ENCODE measurements around the gene NRDE2. TPM values are rescaled to one million over a fixed set of nuclear protein-coding genes. Genes with fewer than 3 reads are reported as not detected.

Gene NRDE2
- total RNA-seq, 1 experiment from 2014 or later = 12.1 TPM

GRCh38 chr14:90287791-90288190 is 44.0 kb downstream of the NRDE2 start (continued):
- TF ChIP-seq JUN (CRISPR knock-in tag; IDR thresholded peaks at IDR 0.05) (no peak), IRF2 (CRISPR knock-in tag; IDR thresholded peaks at IDR 0.05; ENCODE audit: borderline replicate concordance, low read depth) (no peak)

DNA sequence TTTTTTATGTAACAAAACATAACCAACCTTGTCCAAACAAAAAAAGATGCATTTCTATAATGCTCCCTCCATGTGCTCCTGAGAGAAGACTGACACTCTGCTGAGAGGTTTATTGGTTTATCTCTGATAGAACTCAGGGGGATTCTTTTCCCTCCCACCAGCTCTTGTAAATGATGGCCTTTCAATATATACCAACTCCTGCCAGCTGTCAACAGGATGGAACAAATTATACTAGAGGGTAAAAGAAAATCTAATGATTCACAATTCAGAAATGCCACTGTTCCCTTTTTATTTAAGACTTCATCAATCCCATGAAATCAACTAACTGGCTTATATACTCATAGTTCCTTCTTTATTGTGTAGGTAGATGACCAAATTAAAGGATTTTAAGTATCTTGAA is 50.0 kb downstream of the NRDE2 start:
- POLR2A ChIA-PET = no interaction called here
- no peak for ATAC-seq
- 0 out of 2 replicates have a peak overlapping the region, but pooled peaks have one; percentile 23 for H3K27ac Mint-ChIP-seq

More for the DNA sequence above, 50.0 kb downstream of the NRDE2 start:
- H3K4me3 Mint-ChIP-seq = no peak overlapping the region
- no peaks in the 10 kb centered on the region for H3K27me3 Mint-ChIP-seq (ENCODE audit: low read depth)
- CTCF ChIA-PET = interaction anchor here (1.2 kb wide), 1 partner anchor 9 kb away, joined by 3 read pairs; no protein-coding TSS in a partner anchor
- no peak for DNase-seq (ENCODE audit: low spot score)
- H3K4me1 Mint-ChIP-seq = no peaks in the 10 kb centered on the region
- TF ChIP-seq ATF1 (CRISPR knock-in tag; IDR thresholded peaks at IDR 0.05) = no peak
- TF ChIP-seq STAT6 (CRISPR knock-in tag; conservative IDR thresholded peaks at IDR 0.05; ENCODE audit: low read depth) = no peak
- no peak for TF ChIP-seq ZBTB21 (CRISPR knock-in tag; IDR thresholded peaks at IDR 0.05; ENCODE audit: borderline replicate concordance)
- TF ChIP-seq TEAD4 (CRISPR knock-in tag; IDR thresholded peaks at IDR 0.05) = no peak
- TF ChIP-seq OVOL2 (CRISPR knock-in tag; IDR thresholded peaks at IDR 0.05; ENCODE audit: borderline replicate concordance) = no peak
- no peak for TF ChIP-seq HMGXB4 (CRISPR knock-in tag; IDR thresholded peaks at IDR 0.05)
- no peak for TF ChIP-seq NFATC4 (CRISPR knock-in tag; IDR thresholded peaks at IDR 0.05)
- TF ChIP-seq, protein P1, sequence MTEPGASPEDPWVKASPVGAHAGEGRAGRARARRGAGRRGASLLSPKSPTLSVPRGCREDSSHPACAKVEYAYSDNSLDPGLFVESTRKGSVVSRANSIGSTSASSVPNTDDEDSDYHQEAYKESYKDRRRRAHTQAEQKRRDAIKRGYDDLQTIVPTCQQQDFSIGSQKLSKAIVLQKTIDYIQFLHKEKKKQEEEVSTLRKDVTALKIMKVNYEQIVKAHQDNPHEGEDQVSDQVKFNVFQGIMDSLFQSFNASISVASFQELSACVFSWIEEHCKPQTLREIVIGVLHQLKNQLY (CRISPR knock-in tag; IDR thresholded peaks at IDR 0.05) = no peak
- no peak for TF ChIP-seq RORB (CRISPR knock-in tag; IDR thresholded peaks at IDR 0.05)
- TF ChIP-seq, protein P2, sequence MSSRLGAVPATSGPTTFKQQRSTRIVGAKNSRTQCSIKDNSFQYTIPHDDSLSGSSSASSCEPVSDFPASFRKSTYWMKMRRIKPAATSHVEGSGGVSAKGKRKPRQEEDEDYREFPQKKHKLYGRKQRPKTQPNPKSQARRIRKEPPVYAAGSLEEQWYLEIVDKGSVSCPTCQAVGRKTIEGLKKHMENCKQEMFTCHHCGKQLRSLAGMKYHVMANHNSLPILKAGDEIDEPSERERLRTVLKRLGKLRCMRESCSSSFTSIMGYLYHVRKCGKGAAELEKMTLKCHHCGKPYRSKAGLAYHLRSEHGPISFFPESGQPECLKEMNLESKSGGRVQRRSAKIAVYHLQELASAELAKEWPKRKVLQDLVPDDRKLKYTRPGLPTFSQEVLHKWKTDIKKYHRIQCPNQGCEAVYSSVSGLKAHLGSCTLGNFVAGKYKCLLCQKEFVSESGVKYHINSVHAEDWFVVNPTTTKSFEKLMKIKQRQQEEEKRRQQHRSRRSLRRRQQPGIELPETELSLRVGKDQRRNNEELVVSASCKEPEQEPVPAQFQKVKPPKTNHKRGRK (CRISPR knock-in tag; IDR thresholded peaks at IDR 0.05; ENCODE audit: borderline replicate concordance) = no peak
- TF ChIP-seq, protein P3, sequence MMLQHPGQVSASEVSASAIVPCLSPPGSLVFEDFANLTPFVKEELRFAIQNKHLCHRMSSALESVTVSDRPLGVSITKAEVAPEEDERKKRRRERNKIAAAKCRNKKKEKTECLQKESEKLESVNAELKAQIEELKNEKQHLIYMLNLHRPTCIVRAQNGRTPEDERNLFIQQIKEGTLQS (CRISPR knock-in tag; conservative IDR thresholded peaks at IDR 0.05) = no peak
- TF ChIP-seq, protein P4, sequence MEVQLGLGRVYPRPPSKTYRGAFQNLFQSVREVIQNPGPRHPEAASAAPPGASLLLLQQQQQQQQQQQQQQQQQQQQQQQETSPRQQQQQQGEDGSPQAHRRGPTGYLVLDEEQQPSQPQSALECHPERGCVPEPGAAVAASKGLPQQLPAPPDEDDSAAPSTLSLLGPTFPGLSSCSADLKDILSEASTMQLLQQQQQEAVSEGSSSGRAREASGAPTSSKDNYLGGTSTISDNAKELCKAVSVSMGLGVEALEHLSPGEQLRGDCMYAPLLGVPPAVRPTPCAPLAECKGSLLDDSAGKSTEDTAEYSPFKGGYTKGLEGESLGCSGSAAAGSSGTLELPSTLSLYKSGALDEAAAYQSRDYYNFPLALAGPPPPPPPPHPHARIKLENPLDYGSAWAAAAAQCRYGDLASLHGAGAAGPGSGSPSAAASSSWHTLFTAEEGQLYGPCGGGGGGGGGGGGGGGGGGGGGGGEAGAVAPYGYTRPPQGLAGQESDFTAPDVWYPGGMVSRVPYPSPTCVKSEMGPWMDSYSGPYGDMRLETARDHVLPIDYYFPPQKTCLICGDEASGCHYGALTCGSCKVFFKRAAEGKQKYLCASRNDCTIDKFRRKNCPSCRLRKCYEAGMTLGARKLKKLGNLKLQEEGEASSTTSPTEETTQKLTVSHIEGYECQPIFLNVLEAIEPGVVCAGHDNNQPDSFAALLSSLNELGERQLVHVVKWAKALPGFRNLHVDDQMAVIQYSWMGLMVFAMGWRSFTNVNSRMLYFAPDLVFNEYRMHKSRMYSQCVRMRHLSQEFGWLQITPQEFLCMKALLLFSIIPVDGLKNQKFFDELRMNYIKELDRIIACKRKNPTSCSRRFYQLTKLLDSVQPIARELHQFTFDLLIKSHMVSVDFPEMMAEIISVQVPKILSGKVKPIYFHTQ (CRISPR knock-in tag; IDR thresholded peaks at IDR 0.05) = no peak
- TF ChIP-seq PRDM15 (CRISPR knock-in tag; IDR thresholded peaks at IDR 0.05) = no peak
- no peak for TF ChIP-seq FOXP1 (CRISPR knock-in tag; IDR thresholded peaks at IDR 0.05; ENCODE audit: borderline replicate concordance)
- no peak for TF ChIP-seq CREB1 (CRISPR knock-in tag; IDR thresholded peaks at IDR 0.05)
- TF ChIP-seq, protein P5, sequence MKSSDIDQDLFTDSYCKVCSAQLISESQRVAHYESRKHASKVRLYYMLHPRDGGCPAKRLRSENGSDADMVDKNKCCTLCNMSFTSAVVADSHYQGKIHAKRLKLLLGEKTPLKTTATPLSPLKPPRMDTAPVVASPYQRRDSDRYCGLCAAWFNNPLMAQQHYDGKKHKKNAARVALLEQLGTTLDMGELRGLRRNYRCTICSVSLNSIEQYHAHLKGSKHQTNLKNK (CRISPR knock-in tag; IDR thresholded peaks at IDR 0.05) = no peak
- TF ChIP-seq FOXJ3 (CRISPR knock-in tag; IDR thresholded peaks at IDR 0.05; ENCODE audit: borderline replicate concordance) = no peak
- TF ChIP-seq ZNF317 (CRISPR knock-in tag; IDR thresholded peaks at IDR 0.05; ENCODE audit: borderline replicate concordance, low read depth) = no peak
- TF ChIP-seq NR2C2 (CRISPR knock-in tag; IDR thresholded peaks at IDR 0.05) = no peak
- no peaks in the 10 kb centered on the region for H3K9me3 Mint-ChIP-seq
- H3K36me3 Mint-ChIP-seq = peaks cover 7% of the 10 kb centered on the region
